WERI-Rb-1 (cell line): ENCODE measurements around the gene COA5.

Experiments used
- DNase-seq: peaks from one replicate; pipeline ENCODE4 v3.0.0-alpha.2; 2020
- H3K27ac ChIP-seq: fragments of 250-450 bp; sonication (Bioruptor Pico); 2 replicates; pipeline ENCODE4 v1.5.1; 2020; ENCODE audit warnings: mild to moderate bottlenecking, moderate library complexity
- H3K27me3 ChIP-seq: fragments of 250-450 bp; sonication (Bioruptor Pico); 2 replicates; pipeline ENCODE4 v1.5.1; 2021; ENCODE audit warnings: mild to moderate bottlenecking, low read depth, moderate library complexity; ENCODE audit not compliant: insufficient read depth, severe bottlenecking
- H3K36me3 ChIP-seq: fragments of 250-450 bp; sonication (Bioruptor Pico); 2 replicates; pipeline ENCODE4 v1.5.1; 2020; ENCODE audit warnings: mild to moderate bottlenecking, moderate library complexity
- H3K4me3 ChIP-seq: 2 replicates; pipeline ENCODE4 v1.5.1; 2011; ENCODE audit warnings: low read depth, mild to moderate bottlenecking, control low read depth, low read length
- H3K9me3 ChIP-seq: fragments of 250-450 bp; sonication (Bioruptor Pico); 2 replicates; pipeline ENCODE4 v1.5.1; 2021; ENCODE audit warnings: mild to moderate bottlenecking, moderate library complexity; ENCODE audit not compliant: severe bottlenecking
- TF ChIP-seq, protein P1 (sequence below): IDR thresholded peaks from 2 replicates; pipeline ENCODE4 v1.5.1; 2011; ENCODE audit warnings: low read depth, mild to moderate bottlenecking, control low read depth, inconsistent platforms, low read length

The COA5 gene

GRCh38 chr2:98555696-98556095, 52.6 kb downstream of the COA5 start:
- Histone ChIP-seq H3K4me3 (no peak overlapping the region), H3K27me3 (no peaks in the 10 kb centered on the region), H3K36me3 (peaks cover 18% of the 10 kb centered on the region), H3K9me3 (no peaks in the 10 kb centered on the region), H3K27ac (no peak overlapping the region)
- no peak for DNase-seq
- TF ChIP-seq, protein P1, sequence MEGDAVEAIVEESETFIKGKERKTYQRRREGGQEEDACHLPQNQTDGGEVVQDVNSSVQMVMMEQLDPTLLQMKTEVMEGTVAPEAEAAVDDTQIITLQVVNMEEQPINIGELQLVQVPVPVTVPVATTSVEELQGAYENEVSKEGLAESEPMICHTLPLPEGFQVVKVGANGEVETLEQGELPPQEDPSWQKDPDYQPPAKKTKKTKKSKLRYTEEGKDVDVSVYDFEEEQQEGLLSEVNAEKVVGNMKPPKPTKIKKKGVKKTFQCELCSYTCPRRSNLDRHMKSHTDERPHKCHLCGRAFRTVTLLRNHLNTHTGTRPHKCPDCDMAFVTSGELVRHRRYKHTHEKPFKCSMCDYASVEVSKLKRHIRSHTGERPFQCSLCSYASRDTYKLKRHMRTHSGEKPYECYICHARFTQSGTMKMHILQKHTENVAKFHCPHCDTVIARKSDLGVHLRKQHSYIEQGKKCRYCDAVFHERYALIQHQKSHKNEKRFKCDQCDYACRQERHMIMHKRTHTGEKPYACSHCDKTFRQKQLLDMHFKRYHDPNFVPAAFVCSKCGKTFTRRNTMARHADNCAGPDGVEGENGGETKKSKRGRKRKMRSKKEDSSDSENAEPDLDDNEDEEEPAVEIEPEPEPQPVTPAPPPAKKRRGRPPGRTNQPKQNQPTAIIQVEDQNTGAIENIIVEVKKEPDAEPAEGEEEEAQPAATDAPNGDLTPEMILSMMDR: no peak

- Histone ChIP-seq H3K4me3 (no peak overlapping the region), H3K27me3 (no peaks in the 10 kb centered on the region), H3K9me3 (no peaks in the 10 kb centered on the region), H3K27ac (no peak overlapping the region), H3K36me3 (peaks cover 18% of the 10 kb centered on the region)
- TF ChIP-seq, protein P1: no peak
- no peak for DNase-seq
These were observed 54.0 kb downstream of the COA5 start for GRCh38 chr2:98554116-98554861.

- DNase-seq: no peak
- TF ChIP-seq, protein P1: no peak
- H3K4me3 ChIP-seq: no peak overlapping the region
- H3K9me3 ChIP-seq: no peaks in the 10 kb centered on the region
- no peak overlapping the region for H3K27ac ChIP-seq
- H3K27me3 ChIP-seq: no peaks in the 10 kb centered on the region
- peaks cover 23% of the 10 kb centered on the region for H3K36me3 ChIP-seq
These were observed 55.7 kb downstream of the COA5 start for GRCh38 chr2:98552499-98553179.

GRCh38 chr2:98551316-98551715, 57.0 kb downstream of the COA5 start:
- Histone ChIP-seq H3K27me3 (no peaks in the 10 kb centered on the region), H3K36me3 (peaks cover 24% of the 10 kb centered on the region), H3K27ac (no peak overlapping the region), H3K9me3 (no peaks in the 10 kb centered on the region), H3K4me3 (no peak overlapping the region)
- DNase-seq: no peak
- TF ChIP-seq, protein P1: no peak

GRCh38 chr2:98550165-98550564, 58.1 kb downstream of the COA5 start:
- H3K4me3 ChIP-seq: no peak overlapping the region
- H3K36me3 ChIP-seq: peaks cover 24% of the 10 kb centered on the region
- H3K27me3 ChIP-seq: no peaks in the 10 kb centered on the region
- no peaks in the 10 kb centered on the region for H3K9me3 ChIP-seq
- TF ChIP-seq, protein P1: no peak
- H3K27ac ChIP-seq: no peak overlapping the region
- no peak for DNase-seq
